ENCODE results near the gene TBC1D5.
"Not testable (repeated sequence)": the region's sequence is repeated elsewhere in the genome, so short reads cannot be mapped to it uniquely, and the experiment has no call there.

The TBC1D5 gene

GRCh38 chr3:17153209-17153608, 589.2 kb downstream of the TBC1D5 start:
- DNase-seq, result no peak

GRCh38 chr3:17151598-17152373, 590.6 kb downstream of the TBC1D5 start:
- no peak for DNase-seq

- DNase-seq, result no peak
Measured at GRCh38 chr3:17149076-17149475, 593.4 kb downstream of the TBC1D5 start.

- DNase-seq, result no peak
Measured at GRCh38 chr3:17144665-17144993, 597.8 kb downstream of the TBC1D5 start.

GRCh38 chr3:17143893-17144664, 598.4 kb downstream of the TBC1D5 start:
- no peak for DNase-seq

- no peak for DNase-seq
Measured at GRCh38 chr3:17142516-17142915, 599.9 kb downstream of the TBC1D5 start.

- no peak for DNase-seq
Measured at GRCh38 chr3:17141699-17142098, 600.7 kb downstream of the TBC1D5 start.

GRCh38 chr3:17140670-17141505, 601.5 kb downstream of the TBC1D5 start:
- no peak for DNase-seq

- no peak for DNase-seq
Measured at GRCh38 chr3:17138246-17139039, 604.0 kb downstream of the TBC1D5 start.

GRCh38 chr3:17137321-17137826, 605.1 kb downstream of the TBC1D5 start:
- no peak for DNase-seq

GRCh38 chr3:17136136-17136721, 606.2 kb downstream of the TBC1D5 start:
- DNase-seq, result no peak

- no peak for DNase-seq
Measured at GRCh38 chr3:17135696-17136095, 606.7 kb downstream of the TBC1D5 start.

- DNase-seq, result no peak
Measured at GRCh38 chr3:17133632-17134545, 608.5 kb downstream of the TBC1D5 start.

GRCh38 chr3:17132286-17133115, 609.9 kb downstream of the TBC1D5 start:
- no peak for DNase-seq

GRCh38 chr3:17130956-17131355, 611.5 kb downstream of the TBC1D5 start:
- no peak for DNase-seq

- DNase-seq, result no peak
Measured at GRCh38 chr3:17129556-17129955, 612.9 kb downstream of the TBC1D5 start.

GRCh38 chr3:17128671-17129070, 613.8 kb downstream of the TBC1D5 start:
- DNase-seq, result not testable (repeated sequence)

- no peak for DNase-seq
Measured at GRCh38 chr3:17125738-17126442, 616.5 kb downstream of the TBC1D5 start.

GRCh38 chr3:17122758-17123157, 619.7 kb downstream of the TBC1D5 start:
- DNase-seq, result no peak
